Fibroblast of skin of right biceps (primary cell): Measurements from ENCODE around the gene SLC12A3.
"Not testable (repeated sequence)": the region's sequence is repeated elsewhere in the genome, so short reads cannot be mapped to it uniquely, and the experiment has no call there.

ENCODE experiments used
- DNase-seq: peaks from one replicate; pipeline ENCODE4 v3.0.0-alpha.2; 2013

Gene SLC12A3

GRCh38 chr16:56848029-56848936 lies 16.7 kb upstream of the SLC12A3 start:
- DNase-seq = peak; percentile 80

- peak; percentile 85 for DNase-seq
These were observed 15.9 kb upstream of the SLC12A3 start for GRCh38 chr16:56848955-56849689.

GRCh38 chr16:56849690-56850680 lies 15.0 kb upstream of the SLC12A3 start:
- peak; percentile 65 for DNase-seq

GRCh38 chr16:56851671-56852400 lies 13.2 kb upstream of the SLC12A3 start:
- DNase-seq = no peak

GRCh38 chr16:56852401-56852730 lies 12.6 kb upstream of the SLC12A3 start:
- no peak for DNase-seq

- DNase-seq = no peak
These were observed 12.0 kb upstream of the SLC12A3 start for GRCh38 chr16:56852968-56853367.

GRCh38 chr16:56855201-56855600 lies 9.8 kb upstream of the SLC12A3 start:
- no peak for DNase-seq

- no peak for DNase-seq
These were observed 9.1 kb upstream of the SLC12A3 start for GRCh38 chr16:56855946-56856345.

GRCh38 chr16:56856876-56857447 lies 8.0 kb upstream of the SLC12A3 start:
- DNase-seq = no peak

- no peak for DNase-seq
These were observed 6.6 kb upstream of the SLC12A3 start for GRCh38 chr16:56858374-56858773.

GRCh38 chr16:56859636-56860035 lies 5.4 kb upstream of the SLC12A3 start:
- no peak for DNase-seq

- DNase-seq = no peak
These were observed 4.6 kb upstream of the SLC12A3 start for GRCh38 chr16:56860226-56861020.

GRCh38 chr16:56861092-56861610 lies 3.9 kb upstream of the SLC12A3 start:
- DNase-seq = no peak

- DNase-seq = no peak
These were observed 3.3 kb upstream of the SLC12A3 start for GRCh38 chr16:56861756-56862155.

GRCh38 chr16:56862776-56863175 lies 2.2 kb upstream of the SLC12A3 start:
- no peak for DNase-seq

- no peak for DNase-seq
These were observed 521 bp downstream of the SLC12A3 start for GRCh38 chr16:56865394-56866062.

GRCh38 chr16:56866955-56867830 lies 2.2 kb downstream of the SLC12A3 start:
- peak; percentile 60 for DNase-seq

- DNase-seq = no peak
These were observed 3.2 kb downstream of the SLC12A3 start for GRCh38 chr16:56868175-56868574.

- DNase-seq = not testable (repeated sequence)
These were observed 3.8 kb downstream of the SLC12A3 start for GRCh38 chr16:56868766-56869165.
